ENCODE data around the gene ZNF786.

Gene ZNF786

GRCh38 chr7:149027611-149028345 is 62.7 kb downstream of the ZNF786 start:
- no peak for DNase-seq

- peak; percentile 15 for DNase-seq
Measured at GRCh38 chr7:149027055-149027454, 63.5 kb downstream of the ZNF786 start.

- no peak for DNase-seq
Measured at GRCh38 chr7:149023662-149024061, 66.9 kb downstream of the ZNF786 start.

- DNase-seq: no peak
Measured at GRCh38 chr7:149022756-149023360, 67.7 kb downstream of the ZNF786 start.

GRCh38 chr7:149021725-149022062 is 68.8 kb downstream of the ZNF786 start:
- DNase-seq: no peak

- no peak for DNase-seq
Measured at GRCh38 chr7:149020483-149020882, 70.0 kb downstream of the ZNF786 start.
